ENCODE data around the gene NMNAT2. TPM values are rescaled to one million over a fixed set of nuclear protein-coding genes. Genes with fewer than 3 reads are reported as not detected.

Gene NMNAT2
- total and polyA plus RNA-seq, 10 of the 15 experiments (the other 5 are each of a cell fraction or from before 2014, with no cell fraction given) = 0.02 to 2.0 (median 0.60) TPM

DNA sequence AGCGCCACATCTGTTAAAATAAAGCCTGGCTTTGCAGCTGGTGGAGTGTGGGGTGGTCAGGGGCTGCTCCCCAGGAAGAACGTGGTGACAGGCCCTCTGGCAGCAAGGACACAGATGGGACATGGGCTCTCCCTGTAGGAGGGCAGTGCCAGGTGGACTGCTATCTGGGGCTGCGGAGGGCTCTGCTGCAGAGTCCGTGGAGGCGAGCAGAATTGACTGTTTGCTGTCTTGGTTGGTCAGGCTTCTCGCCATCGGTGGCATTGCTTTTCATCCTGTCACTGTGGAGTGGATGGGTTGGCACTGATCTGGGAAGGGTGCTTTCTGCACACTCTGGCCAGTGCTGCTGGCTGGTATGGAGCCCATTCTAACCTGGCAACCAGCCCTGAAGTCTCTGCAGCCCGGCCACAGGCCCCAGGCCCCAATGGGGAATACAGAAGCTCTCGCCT lies 129.1 kb downstream of the NMNAT2 start:
- WGBS (ENCODE audit: insufficient coverage, insufficient replicate concordance, low lambda C conversion rate, missing lambda C conversion rate) = 32% methylated on average over 9 of the region's 9 CpGs
- H3K4me1 ChIP-seq (ENCODE audit: control insufficient read depth, insufficient read depth, low read length) = no peaks in the 10 kb centered on the region; the same call in 1 of the 2 replicates
- RAD21 ChIA-PET (ENCODE audit: unreplicated experiment) = no interaction called here
- in situ Hi-C loops (cut with MboI) = loop anchor here (10.0 kb wide), 1 partner anchor 256 kb away; no protein-coding TSS in a partner anchor
- H3K36me3 ChIP-seq (ENCODE audit: control insufficient read depth in 2 of 2, insufficient read depth in 2 of 2, low read length in 1 of 2) = no peaks in the 10 kb centered on the region
- CTCF ChIA-PET = interaction anchor here (3.1 to 3.2 kb wide), 2 partner anchors 12 to 17 kb away, joined by 12 to 17 read pairs; no protein-coding TSS in a partner anchor
- H4K20me1 ChIP-seq (ENCODE audit: control insufficient read depth, insufficient read depth) = no peaks in the 10 kb centered on the region
- H3K27me3 ChIP-seq (replicated peaks in 1 of 2; ENCODE audit: control insufficient read depth in 2 of 2, insufficient read depth in 2 of 2, low read length in 1 of 2) = peaks cover 0 to 2% of the 10 kb centered on the region in 2 experiments; a peak in 1 of 4 replicates
- DNase-seq (ENCODE audit: low read depth, low spot score) (no peak), ATAC-seq (no peak), FAIRE-seq (no peak)
- POLR2A ChIA-PET = no interaction called here
- no peak overlapping the region for H2AFZ ChIP-seq (ENCODE audit: control insufficient read depth, low read depth, low read length)
- H3K4me2 ChIP-seq (ENCODE audit: control insufficient read depth, insufficient read depth) = no peak overlapping the region
- H3K27ac ChIP-seq (ENCODE audit: control insufficient read depth, insufficient read depth) = no peak overlapping the region
- H3K79me2 ChIP-seq (ENCODE audit: control insufficient read depth, insufficient read depth, low read length) = no peaks in the 10 kb centered on the region
- TF ChIP-seq NR2C2 (IDR thresholded peaks at IDR 0.05; ENCODE audit: borderline replicate concordance, control insufficient read depth, insufficient read length, low read depth) (no peak), NFXL1 (IDR thresholded peaks at IDR 0.05; ENCODE audit: borderline replicate concordance) (no peak), NFYA (IDR thresholded peaks at IDR 0.05; ENCODE audit: borderline replicate concordance, low read depth, low read length) (no peak), HDGF (IDR thresholded peaks at IDR 0.05) (no peak), PML (IDR thresholded peaks at IDR 0.05; ENCODE audit: low read length) (no peak)
- no peak overlapping the region for H3K4me3 ChIP-seq
- intact Hi-C loops (cut with micrococcal nuclease; ENCODE audit: unreplicated experiment) = loop anchor here (2.0 kb wide), 1 partner anchor 18 kb away; no protein-coding TSS in a partner anchor
- no peaks in the 10 kb centered on the region; the same call in 2 of the 3 replicates for H3K9me3 ChIP-seq (replicated peaks; ENCODE audit: control insufficient read depth, insufficient read depth, low read length)
- H3K9ac ChIP-seq (ENCODE audit: control insufficient read depth, insufficient read depth, low read length) = no peak overlapping the region
- no TSS peak for BruUV-seq (replicated peaks)
- SMC1A ChIA-PET (ENCODE audit: uncharacterized antibody, unreplicated experiment) = interaction anchor here (1.1 to 1.7 kb wide), 2 partner anchors 10 to 12 kb away, joined by 3 to 9 read pairs; no protein-coding TSS in a partner anchor

GRCh38 chr1:183288583-183288982 lies 129.6 kb downstream of the NMNAT2 start:
- Histone ChIP-seq H3K36me3 (ENCODE audit: control insufficient read depth in 2 of 2, insufficient read depth in 2 of 2, low read length in 1 of 2) (no peaks in the 10 kb centered on the region), H3K27ac (ENCODE audit: control insufficient read depth, insufficient read depth) (no peak overlapping the region), H3K9me3 (replicated peaks; ENCODE audit: control insufficient read depth, insufficient read depth, low read length) (no peaks in the 10 kb centered on the region; the same call in 2 of the 3 replicates), H3K4me3 (no peak overlapping the region), H3K4me2 (ENCODE audit: control insufficient read depth, insufficient read depth) (no peak overlapping the region), H3K9ac (ENCODE audit: control insufficient read depth, insufficient read depth, low read length) (no peak overlapping the region), H3K79me2 (ENCODE audit: control insufficient read depth, insufficient read depth, low read length) (no peaks in the 10 kb centered on the region), H4K20me1 (ENCODE audit: control insufficient read depth, insufficient read depth) (no peaks in the 10 kb centered on the region), H2AFZ (ENCODE audit: control insufficient read depth, low read depth, low read length) (no peak overlapping the region), H3K27me3 (replicated peaks in 1 of 2; ENCODE audit: control insufficient read depth in 2 of 2, insufficient read depth in 2 of 2, low read length in 1 of 2) (peaks cover 0 to 2% of the 10 kb centered on the region in 2 experiments; a peak in 1 of 4 replicates), H3K4me1 (ENCODE audit: control insufficient read depth, insufficient read depth, low read length) (no peaks in the 10 kb centered on the region; the same call in 1 of the 2 replicates)
- no TSS peak for BruUV-seq (replicated peaks)
- no peak for FAIRE-seq
- RAD21 ChIA-PET (ENCODE audit: unreplicated experiment) = interaction anchor here (1.8 kb wide), 1 partner anchor 31 kb away, joined by 6 read pairs; no protein-coding TSS in a partner anchor
- POLR2A ChIA-PET = no interaction called here
- in situ Hi-C loops (cut with MboI) (loop anchor here (10.0 kb wide), 1 partner anchor 256 kb away; no protein-coding TSS in a partner anchor), intact Hi-C loops (cut with micrococcal nuclease; ENCODE audit: unreplicated experiment) (loop anchor here (2.0 kb wide), 1 partner anchor 18 kb away; no protein-coding TSS in a partner anchor)
- SMC1A ChIA-PET (ENCODE audit: uncharacterized antibody, unreplicated experiment) = interaction anchor here (1.0 to 2.5 kb wide), 2 partner anchors 13 to 18 kb away, joined by 3 to 10 read pairs; no protein-coding TSS in a partner anchor
- 17% methylated on average over 2 of the region's 2 CpGs for WGBS (ENCODE audit: insufficient coverage, insufficient replicate concordance, low lambda C conversion rate, missing lambda C conversion rate)
- no peak for DNase-seq (ENCODE audit: low read depth, low spot score)
- CTCF ChIA-PET = interaction anchor here (1.8 to 3.2 kb wide), 3 partner anchors 11 to 23 kb away, joined by 4 to 17 read pairs (median 12); no protein-coding TSS in a partner anchor
- no peak for TF ChIP-seq SMAD1 (IDR thresholded peaks at IDR 0.05; ENCODE audit: low read depth, partially characterized antibody)
- no peak for TF ChIP-seq SREBF1 (IDR thresholded peaks at IDR 0.05; ENCODE audit: low read length)
- no peak for TF ChIP-seq ZNF217 (IDR thresholded peaks at IDR 0.05)
- TF ChIP-seq, protein P1, sequence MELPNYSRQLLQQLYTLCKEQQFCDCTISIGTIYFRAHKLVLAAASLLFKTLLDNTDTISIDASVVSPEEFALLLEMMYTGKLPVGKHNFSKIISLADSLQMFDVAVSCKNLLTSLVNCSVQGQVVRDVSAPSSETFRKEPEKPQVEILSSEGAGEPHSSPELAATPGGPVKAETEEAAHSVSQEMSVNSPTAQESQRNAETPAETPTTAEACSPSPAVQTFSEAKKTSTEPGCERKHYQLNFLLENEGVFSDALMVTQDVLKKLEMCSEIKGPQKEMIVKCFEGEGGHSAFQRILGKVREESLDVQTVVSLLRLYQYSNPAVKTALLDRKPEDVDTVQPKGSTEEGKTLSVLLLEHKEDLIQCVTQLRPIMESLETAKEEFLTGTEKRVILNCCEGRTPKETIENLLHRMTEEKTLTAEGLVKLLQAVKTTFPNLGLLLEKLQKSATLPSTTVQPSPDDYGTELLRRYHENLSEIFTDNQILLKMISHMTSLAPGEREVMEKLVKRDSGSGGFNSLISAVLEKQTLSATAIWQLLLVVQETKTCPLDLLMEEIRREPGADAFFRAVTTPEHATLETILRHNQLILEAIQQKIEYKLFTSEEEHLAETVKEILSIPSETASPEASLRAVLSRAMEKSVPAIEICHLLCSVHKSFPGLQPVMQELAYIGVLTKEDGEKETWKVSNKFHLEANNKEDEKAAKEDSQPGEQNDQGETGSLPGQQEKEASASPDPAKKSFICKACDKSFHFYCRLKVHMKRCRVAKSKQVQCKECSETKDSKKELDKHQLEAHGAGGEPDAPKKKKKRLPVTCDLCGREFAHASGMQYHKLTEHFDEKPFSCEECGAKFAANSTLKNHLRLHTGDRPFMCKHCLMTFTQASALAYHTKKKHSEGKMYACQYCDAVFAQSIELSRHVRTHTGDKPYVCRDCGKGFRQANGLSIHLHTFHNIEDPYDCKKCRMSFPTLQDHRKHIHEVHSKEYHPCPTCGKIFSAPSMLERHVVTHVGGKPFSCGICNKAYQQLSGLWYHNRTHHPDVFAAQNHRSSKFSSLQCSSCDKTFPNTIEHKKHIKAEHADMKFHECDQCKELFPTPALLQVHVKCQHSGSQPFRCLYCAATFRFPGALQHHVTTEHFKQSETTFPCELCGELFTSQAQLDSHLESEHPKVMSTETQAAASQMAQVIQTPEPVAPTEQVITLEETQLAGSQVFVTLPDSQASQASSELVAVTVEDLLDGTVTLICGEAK (IDR thresholded peaks at IDR 0.05; ENCODE audit: borderline replicate concordance) = no peak
- no peak for TF ChIP-seq NFIC (IDR thresholded peaks at IDR 0.05; ENCODE audit: low read depth, low read length)
- TF ChIP-seq MAX (IDR thresholded peaks at IDR 0.05; ENCODE audit: low read depth, low read length) = no peak
- TF ChIP-seq MEF2A (IDR thresholded peaks at IDR 0.05; ENCODE audit: insufficient read depth, low read depth, low read length) = no peak
- TF ChIP-seq JUND (IDR thresholded peaks at IDR 0.05; ENCODE audit: low read depth, low read length) = no peak
- no peak for ATAC-seq

Data from GM12878 (cell line).